Measurements from ENCODE around the gene AP1B1.

- TF ChIP-seq CTCF (IDR thresholded peaks at IDR 0.05), result no peak
- TF ChIP-seq POLR2A (IDR thresholded peaks at IDR 0.05), result no peak
Measured at GRCh38 chr22:29325785-29326315, 62.5 kb downstream of the AP1B1 start.

Data from heart left ventricle (tissue), 13 donors.